HG03442 (cell line): Measurements from ENCODE around the gene P2RY4.
"Not testable (repeated sequence)": the region's sequence is repeated elsewhere in the genome, so short reads cannot be mapped to it uniquely, and the experiment has no call there.

ENCODE experiments used
- ATAC-seq: cut with Tn5 transposase; IDR thresholded peaks from one replicate; pipeline ENCODE4 v1.9.1; 2021; ENCODE audit warnings: mild to moderate bottlenecking, moderate library complexity; ENCODE audit not compliant: unreplicated experiment

P2RY4 gene

DNA sequence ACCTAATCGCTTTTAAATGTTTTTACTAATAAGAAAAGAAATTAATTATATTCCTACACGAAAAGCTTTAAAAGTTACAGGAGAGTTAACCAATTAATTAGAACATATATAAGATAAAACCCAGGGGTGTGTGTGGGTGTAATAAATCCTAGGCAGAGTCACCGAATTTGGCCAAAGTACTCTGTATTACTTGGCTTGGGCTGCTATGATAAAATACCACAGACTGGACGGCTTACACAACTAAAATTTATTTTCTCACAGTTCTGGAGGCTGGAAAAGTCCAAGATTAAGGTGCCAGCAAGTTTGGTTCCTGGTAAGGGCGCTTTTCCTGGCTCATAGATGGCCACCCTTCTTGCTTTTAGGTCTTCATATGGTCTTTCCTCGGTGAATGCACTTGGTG lies 15.1 kb downstream of the P2RY4 start:
- no peak for ATAC-seq

DNA sequence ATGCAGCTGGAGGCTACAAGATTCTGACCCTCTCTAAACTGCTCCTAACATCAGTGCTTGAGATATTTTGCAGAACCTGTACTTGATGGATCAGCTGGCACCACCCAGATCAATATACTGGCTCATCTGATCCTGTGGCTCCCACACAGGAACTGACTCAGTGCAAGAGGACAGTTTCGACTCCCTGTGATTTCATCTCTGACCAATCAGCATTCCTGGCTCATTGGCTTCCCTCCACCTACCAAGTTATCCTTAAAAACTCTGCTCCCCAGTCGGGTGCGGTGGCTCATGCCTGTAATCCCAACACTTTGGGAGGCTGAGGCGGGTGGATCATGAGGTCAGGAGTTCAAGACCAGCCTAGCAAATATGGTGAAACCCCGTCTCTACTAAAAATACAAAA lies 16.4 kb downstream of the P2RY4 start:
- ATAC-seq = not testable (repeated sequence)

DNA sequence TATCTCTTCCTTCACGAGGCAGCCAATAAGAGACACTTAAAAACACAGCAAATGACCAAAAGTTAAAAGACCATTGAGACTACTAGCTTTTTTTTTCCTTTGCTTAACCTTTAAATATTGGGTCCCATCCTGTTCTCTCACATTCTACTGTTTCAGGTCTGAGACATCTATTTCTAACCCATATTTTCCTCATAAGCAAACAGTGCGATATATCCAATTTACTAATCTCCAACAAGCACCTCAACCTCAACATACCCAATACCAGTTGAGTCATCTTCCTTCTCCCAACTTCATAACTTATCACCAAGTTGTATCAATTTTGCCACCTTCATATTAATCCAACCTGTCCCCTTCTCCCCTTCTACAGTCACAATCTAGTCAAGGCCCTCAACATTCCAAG lies 18.5 kb downstream of the P2RY4 start:
- no peak for ATAC-seq

DNA sequence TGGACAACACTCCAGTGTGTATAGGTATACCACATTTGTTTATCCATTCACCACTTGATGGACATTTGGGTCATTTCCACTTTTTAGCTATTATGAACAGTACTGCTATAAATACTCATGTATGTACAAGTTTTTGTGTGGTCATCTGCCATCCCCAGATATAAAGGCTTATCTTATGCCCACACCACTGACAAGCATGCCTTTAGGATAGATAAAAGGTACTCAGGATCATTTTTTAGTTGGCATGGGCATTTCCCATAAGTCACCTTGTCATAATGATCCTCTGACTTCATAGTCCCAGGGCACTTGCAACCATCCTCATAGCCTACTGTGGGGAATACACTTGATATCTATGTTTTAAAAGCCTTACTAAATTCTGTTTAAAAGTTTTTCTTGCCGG lies 19.3 kb downstream of the P2RY4 start:
- ATAC-seq = no peak

DNA sequence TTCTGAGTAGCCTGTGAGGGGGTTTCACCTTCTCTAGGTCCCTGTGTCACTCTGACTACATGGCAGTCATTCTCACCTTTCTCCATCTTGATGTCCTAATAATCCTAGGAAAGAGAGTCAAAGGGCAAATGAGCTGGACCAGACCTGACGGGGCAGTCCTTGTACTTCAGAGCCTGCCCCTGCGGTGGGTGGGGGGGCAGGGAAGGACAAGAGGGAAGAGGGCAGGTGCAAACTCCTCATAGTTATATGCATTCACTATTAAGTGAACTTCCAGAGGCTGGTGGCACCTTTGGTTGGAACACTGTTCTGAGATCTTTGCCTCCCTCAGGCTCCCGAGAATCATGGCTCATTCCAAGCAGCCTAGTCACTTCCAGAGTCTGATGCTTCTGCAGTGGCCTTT lies 25.6 kb downstream of the P2RY4 start, which contains the start of gene AWAT1:
Gene AWAT1 (plus strand): TSS at position 301 of the 400 bp plus-strand sequence. CDS start 41 bp downstream, at position 342.
- ATAC-seq = no peak

DNA sequence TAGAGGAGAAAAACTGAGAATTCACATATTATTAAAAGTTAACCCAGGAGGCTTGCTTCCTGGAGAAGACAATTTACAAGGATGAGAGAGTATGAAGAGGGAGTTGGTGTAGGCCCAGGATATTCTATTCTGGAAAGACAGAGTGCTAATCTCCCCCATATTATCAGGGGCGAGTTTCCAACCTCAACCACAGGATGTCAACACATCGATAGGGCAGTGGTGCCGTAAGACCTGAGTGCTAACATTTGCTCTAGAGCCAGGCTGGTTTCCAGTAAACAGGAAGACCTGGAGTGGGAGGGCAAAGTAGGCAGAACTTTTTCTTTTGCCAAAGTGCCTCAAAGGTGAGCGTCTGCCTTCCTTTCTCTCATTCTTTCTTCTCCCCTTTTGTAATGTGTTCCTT lies 28.3 kb downstream of the P2RY4 start:
- no peak for ATAC-seq

DNA sequence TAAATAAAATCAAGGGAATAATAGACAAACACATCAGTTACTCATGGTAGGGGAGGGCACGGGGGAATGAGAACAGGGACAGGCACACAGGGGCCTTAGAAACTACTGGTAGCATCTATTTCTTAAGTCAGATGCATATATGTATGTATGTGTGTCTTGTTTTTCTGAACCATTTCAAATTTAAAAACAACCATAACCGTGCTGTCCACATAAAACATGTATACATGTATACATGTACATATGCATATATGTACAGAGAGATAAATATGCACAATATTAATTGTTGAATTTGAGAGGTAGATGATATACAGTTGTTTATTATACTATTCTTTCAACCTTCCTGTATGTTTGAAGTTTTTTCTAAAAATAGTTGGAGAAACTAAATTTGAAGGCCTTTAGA lies 33.3 kb downstream of the P2RY4 start:
- ATAC-seq = no peak

DNA sequence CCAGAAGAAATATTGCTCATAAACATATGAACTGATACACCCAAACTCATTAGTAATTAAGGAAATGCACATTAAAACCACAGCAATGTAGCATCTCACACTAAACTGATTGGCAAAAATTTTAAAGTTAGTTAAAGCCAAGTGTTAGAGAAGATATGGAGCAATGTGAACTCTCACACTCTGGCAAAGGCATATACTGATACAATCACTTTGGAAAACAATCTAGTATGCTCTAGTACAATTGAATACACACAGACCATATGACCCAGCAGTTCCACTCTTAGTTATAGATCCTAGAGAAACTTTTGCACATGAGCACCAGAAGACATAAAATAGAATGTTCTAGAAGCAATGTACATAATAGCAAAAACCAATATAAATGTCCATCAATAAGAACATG lies 34.0 kb downstream of the P2RY4 start:
- no peak for ATAC-seq

DNA sequence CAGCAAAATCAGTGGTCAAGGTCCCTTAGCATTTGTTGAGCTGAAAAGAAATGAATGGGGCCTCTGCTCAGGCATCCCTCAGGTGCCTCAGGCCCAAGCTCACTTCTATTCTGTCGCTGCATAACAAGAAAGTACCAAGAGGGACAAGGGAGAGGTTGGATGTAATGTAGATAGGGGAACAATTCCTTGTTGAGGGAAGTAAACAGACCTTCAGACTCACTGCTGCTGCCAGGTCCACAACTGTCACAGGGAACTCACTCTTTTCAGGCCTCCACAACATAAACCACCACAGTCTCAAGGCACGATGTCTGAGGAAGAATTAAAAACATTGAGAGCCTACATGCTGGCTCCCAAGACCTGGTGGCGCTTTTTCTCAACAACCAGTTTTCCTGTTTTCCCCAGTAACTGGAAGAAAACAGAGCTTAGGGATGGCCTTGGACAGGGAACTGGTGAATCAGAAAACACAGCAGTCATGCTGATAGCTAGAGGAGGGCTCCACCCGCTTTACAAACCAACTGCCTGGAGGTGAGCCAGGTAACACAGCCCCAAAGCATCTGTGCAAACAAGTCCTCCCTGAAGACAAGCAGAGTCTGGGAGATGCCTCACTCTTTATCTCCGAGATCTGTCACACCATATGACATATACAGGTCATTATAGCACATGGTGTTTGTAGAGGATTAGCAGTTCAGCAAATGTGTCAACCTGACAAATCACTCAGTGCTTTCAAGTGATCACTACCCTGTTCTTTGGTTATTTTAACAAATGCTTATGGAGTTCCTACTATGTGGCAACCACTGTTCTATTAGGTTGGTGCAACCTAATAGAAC lies 39.9 kb downstream of the P2RY4 start:
- ATAC-seq = no peak

DNA sequence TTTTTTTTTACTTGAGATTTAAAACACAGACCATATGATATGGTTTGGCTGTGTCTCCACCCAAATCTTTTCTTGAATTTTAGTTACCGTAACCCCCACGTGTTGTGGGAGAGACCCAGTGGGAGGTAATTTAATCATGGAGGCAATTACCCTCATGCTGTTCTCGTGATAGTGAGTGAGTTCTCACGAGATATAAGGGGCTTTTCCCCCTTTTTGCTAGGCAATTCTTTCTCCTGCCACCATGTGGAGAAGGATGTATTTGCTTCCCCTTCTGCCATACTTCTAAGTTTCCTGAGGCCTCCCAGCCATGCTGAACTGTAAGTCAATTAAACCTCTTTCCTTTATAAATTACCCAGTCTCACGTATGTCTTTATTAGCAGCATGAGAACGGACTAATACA lies 50.4 kb downstream of the P2RY4 start:
- ATAC-seq = not testable (repeated sequence)

DNA sequence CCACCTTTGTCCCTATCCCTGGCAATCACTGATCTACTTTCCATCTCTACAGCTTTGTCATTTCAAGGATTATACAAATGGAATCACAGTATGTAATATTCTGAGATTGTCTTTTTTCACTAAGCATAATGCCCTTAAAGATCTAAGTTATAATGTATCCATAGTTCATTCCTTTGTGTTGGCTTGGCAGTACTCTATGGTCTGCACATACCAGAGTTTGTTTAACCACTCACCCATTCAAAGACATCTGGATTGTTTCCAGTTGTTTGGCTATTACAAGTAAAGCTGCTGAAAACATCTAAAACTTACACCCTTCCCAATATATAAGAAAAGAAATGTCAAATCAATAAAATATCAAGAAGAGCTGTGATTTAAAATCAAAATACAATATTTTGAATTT lies 51.5 kb downstream of the P2RY4 start:
- no peak for ATAC-seq
